Astrocyte (in vitro differentiated cells and primary cell): Measurements from ENCODE around the gene CHN1.

Experiments
- CTCF ChIP-seq: IDR thresholded peaks from 2 replicates; pipeline ENCODE4 v1.5.1; 2011; ENCODE audit warnings: low read depth, mild to moderate bottlenecking, inconsistent platforms, low read length, moderate library complexity; ENCODE audit not compliant: insufficient read depth
- EZH2 ChIP-seq: IDR thresholded peaks from 2 replicates; pipeline ENCODE4 v1.6.1; 2012; ENCODE audit warnings: mild to moderate bottlenecking, low read length, inconsistent platforms; ENCODE audit not compliant: insufficient read depth

DNA sequence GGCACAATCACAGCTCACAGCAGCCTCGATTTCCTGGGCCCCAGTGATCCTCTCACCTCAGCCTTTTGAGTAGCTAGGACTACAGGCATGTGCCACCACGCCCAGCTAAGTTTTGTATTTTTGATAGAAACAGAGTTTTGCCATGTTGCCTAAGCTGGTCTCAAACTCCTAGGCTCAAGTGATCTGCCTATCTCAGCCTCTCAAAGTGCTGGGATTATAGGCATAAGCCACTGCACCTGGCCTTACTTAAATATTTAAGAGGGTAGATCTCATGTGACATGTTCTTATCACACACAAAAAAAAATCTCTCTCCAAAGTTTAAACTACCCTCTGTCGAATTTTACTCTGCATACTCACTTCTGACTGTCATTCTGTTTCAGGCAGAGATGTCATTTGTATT, 165.5 kb downstream of the CHN1 start:
- TF ChIP-seq CTCF: no peak
- no peak for TF ChIP-seq EZH2
